ENCODE data around the gene DIAPH1. TPM values are rescaled to one million over a fixed set of nuclear protein-coding genes. Genes with fewer than 3 reads are reported as not detected.

The DIAPH1 gene
- total RNA-seq, 1 experiment from 2014 or later = 117 TPM

DNA sequence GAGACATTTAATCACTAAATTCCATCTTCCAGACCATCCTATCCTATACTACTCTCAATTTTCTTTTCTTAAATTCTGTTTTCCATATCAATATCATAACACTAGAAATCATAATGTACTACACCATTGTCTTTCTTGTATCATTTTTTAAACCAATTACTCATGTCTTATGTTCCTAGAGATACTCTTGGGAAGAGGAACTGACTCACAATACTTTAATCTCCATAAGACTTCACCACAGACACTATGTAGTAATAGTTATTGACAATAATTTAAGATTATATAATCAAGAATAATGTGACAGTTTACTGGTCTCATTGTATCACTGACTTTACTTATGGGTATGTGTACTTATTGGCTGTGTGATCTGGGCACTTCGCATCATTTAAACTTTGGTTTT lies 86.1 kb downstream of the DIAPH1 start:
- H3T11ph ChIP-seq (ENCODE audit: low read length) = no peak overlapping the region
- H3K56ac ChIP-seq (ENCODE audit: insufficient read length, low read depth, low read length) = no peak overlapping the region
- H3K4me3 Mint-ChIP-seq = no peak overlapping the region
- no peak overlapping the region for H4K91ac ChIP-seq (ENCODE audit: insufficient read length, low read depth, low read length)
- no peaks in the 10 kb centered on the region for H3K9me3 ChIP-seq (ENCODE audit: control insufficient read depth, low read depth, low read length)
- H3K36me3 Mint-ChIP-seq (ENCODE audit: insufficient read depth in 1 of 3, low read depth in 3 of 3) = peaks cover 13 to 22% (median 15%) of the 10 kb centered on the region in 3 experiments; a peak in 6 of 7 replicates
- H3K9me3 Mint-ChIP-seq = no peaks in the 10 kb centered on the region
- no peak overlapping the region for H2BK12ac ChIP-seq (ENCODE audit: insufficient read length, low read depth, low read length)
- no peak overlapping the region for H3K23ac ChIP-seq (ENCODE audit: insufficient read length, low read depth, low read length)
- H4K5ac ChIP-seq (ENCODE audit: insufficient read length, low read depth, low read length) = no peak overlapping the region
- no peaks in the 10 kb centered on the region for H3K79me1 ChIP-seq (ENCODE audit: insufficient read depth, low read depth, low read length, poor library complexity, severe bottlenecking)
- no peak for DNase-seq
- no peak overlapping the region for H3K18ac ChIP-seq (ENCODE audit: insufficient read length, low read depth, low read length)
- H3K27ac ChIP-seq (ENCODE audit: insufficient read length, low read depth, low read length) = no peak overlapping the region
- H3K4ac ChIP-seq (ENCODE audit: low read depth, low read length) = no peak overlapping the region
- no peaks in the 10 kb centered on the region for H4K20me1 ChIP-seq (ENCODE audit: control insufficient read depth, insufficient read depth, insufficient read length)
- no peaks in the 10 kb centered on the region for H3K79me2 ChIP-seq (ENCODE audit: insufficient read depth, low read length)
- no peak overlapping the region for H3K9ac ChIP-seq (ENCODE audit: extremely low read depth, insufficient read length, low read length)
- no peak overlapping the region for H3K14ac ChIP-seq (ENCODE audit: insufficient read depth, low read length)
- no peak overlapping the region for H2AK5ac ChIP-seq (ENCODE audit: insufficient read length, low read length)
- H2BK5ac ChIP-seq (ENCODE audit: insufficient read length, low read length) = no peak overlapping the region
- no peak overlapping the region for H3K27ac Mint-ChIP-seq
- no peak overlapping the region for H2BK20ac ChIP-seq (ENCODE audit: low read depth, low read length, poor library complexity, severe bottlenecking)
- no peak overlapping the region for H2AFZ ChIP-seq (ENCODE audit: low read length)
- H4K8ac ChIP-seq (replicated peaks; ENCODE audit: insufficient read length, low read depth, low read length) = no peak overlapping the region
- no peaks in the 10 kb centered on the region for H3K23me2 ChIP-seq (ENCODE audit: insufficient read length, low read depth, low read length, poor library complexity, severe bottlenecking)
- TF ChIP-seq, protein P1, sequence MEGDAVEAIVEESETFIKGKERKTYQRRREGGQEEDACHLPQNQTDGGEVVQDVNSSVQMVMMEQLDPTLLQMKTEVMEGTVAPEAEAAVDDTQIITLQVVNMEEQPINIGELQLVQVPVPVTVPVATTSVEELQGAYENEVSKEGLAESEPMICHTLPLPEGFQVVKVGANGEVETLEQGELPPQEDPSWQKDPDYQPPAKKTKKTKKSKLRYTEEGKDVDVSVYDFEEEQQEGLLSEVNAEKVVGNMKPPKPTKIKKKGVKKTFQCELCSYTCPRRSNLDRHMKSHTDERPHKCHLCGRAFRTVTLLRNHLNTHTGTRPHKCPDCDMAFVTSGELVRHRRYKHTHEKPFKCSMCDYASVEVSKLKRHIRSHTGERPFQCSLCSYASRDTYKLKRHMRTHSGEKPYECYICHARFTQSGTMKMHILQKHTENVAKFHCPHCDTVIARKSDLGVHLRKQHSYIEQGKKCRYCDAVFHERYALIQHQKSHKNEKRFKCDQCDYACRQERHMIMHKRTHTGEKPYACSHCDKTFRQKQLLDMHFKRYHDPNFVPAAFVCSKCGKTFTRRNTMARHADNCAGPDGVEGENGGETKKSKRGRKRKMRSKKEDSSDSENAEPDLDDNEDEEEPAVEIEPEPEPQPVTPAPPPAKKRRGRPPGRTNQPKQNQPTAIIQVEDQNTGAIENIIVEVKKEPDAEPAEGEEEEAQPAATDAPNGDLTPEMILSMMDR (conservative IDR thresholded peaks at IDR 0.05) = no peak
- no peaks in the 10 kb centered on the region for H3K27me3 Mint-ChIP-seq (ENCODE audit: low read depth)
- no CpG with 5 or more reads among the region's 1 CpG for WGBS (ENCODE audit: extremely low coverage, insufficient read length, low lambda C conversion rate)
- H3K4me2 ChIP-seq (ENCODE audit: insufficient read depth, insufficient read length, low read length) = no peak overlapping the region
- H3K4me1 ChIP-seq (ENCODE audit: insufficient read depth, low read length) = no peaks in the 10 kb centered on the region
- H2BK120ac ChIP-seq (ENCODE audit: low read depth, low read length, poor library complexity, severe bottlenecking) = no peak overlapping the region
- H2BK15ac ChIP-seq (ENCODE audit: low read depth, low read length) = no peak overlapping the region
- no peaks in the 10 kb centered on the region for H3K4me1 Mint-ChIP-seq
- no peaks in the 10 kb centered on the region for H3K27me3 ChIP-seq (ENCODE audit: insufficient read depth, low read length)

Data from H9 (cell line).